HG03439 (cell line): ENCODE measurements around the gene PCSK2.

Experiments
- ATAC-seq: cut with Tn5 transposase; IDR thresholded peaks from one replicate; pipeline ENCODE4 v1.9.1; 2021; ENCODE audit warnings: mild to moderate bottlenecking, moderate library complexity; ENCODE audit not compliant: unreplicated experiment

The PCSK2 gene

GRCh38 chr20:17470973-17471372 lies 244.1 kb downstream of the PCSK2 start:
- no peak for ATAC-seq

GRCh38 chr20:17471606-17472187 lies 244.9 kb downstream of the PCSK2 start:
- no peak for ATAC-seq

- ATAC-seq, result no peak
These were observed 246.8 kb downstream of the PCSK2 start for GRCh38 chr20:17473659-17474058.

GRCh38 chr20:17479063-17479657 lies 252.3 kb downstream of the PCSK2 start:
- ATAC-seq, result no peak

GRCh38 chr20:17480696-17481095 lies 253.9 kb downstream of the PCSK2 start:
- ATAC-seq, result no peak

GRCh38 chr20:17481661-17482060 lies 254.8 kb downstream of the PCSK2 start:
- no peak for ATAC-seq

- no peak for ATAC-seq
These were observed 255.7 kb downstream of the PCSK2 start for GRCh38 chr20:17482536-17482935.

GRCh38 chr20:17485017-17485416 lies 258.2 kb downstream of the PCSK2 start:
- no peak for ATAC-seq

GRCh38 chr20:17488916-17489600 lies 262.2 kb downstream of the PCSK2 start:
- ATAC-seq, result no peak

- ATAC-seq, result no peak
These were observed 263.7 kb downstream of the PCSK2 start for GRCh38 chr20:17490501-17490900.

GRCh38 chr20:17491041-17491440 lies 264.2 kb downstream of the PCSK2 start:
- ATAC-seq, result no peak

GRCh38 chr20:17491488-17491887 lies 264.6 kb downstream of the PCSK2 start:
- ATAC-seq, result no peak

- ATAC-seq, result no peak
These were observed 266.3 kb downstream of the PCSK2 start for GRCh38 chr20:17493173-17493572.

GRCh38 chr20:17494201-17494600 lies 267.4 kb downstream of the PCSK2 start:
- no peak for ATAC-seq

GRCh38 chr20:17495826-17496225 lies 269.0 kb downstream of the PCSK2 start:
- no peak for ATAC-seq

GRCh38 chr20:17497821-17498580 lies 271.2 kb downstream of the PCSK2 start:
- ATAC-seq, result no peak

- ATAC-seq, result no peak
These were observed 271.8 kb downstream of the PCSK2 start for GRCh38 chr20:17498641-17499040.

- ATAC-seq, result no peak
These were observed 272.2 kb downstream of the PCSK2 start for GRCh38 chr20:17499041-17499440.

GRCh38 chr20:17500271-17500670 lies 273.4 kb downstream of the PCSK2 start:
- no peak for ATAC-seq

- no peak for ATAC-seq
These were observed 274.0 kb downstream of the PCSK2 start for GRCh38 chr20:17500826-17501225.

GRCh38 chr20:17501701-17502100 lies 274.9 kb downstream of the PCSK2 start:
- ATAC-seq, result no peak

GRCh38 chr20:17502105-17502504 lies 275.3 kb downstream of the PCSK2 start:
- ATAC-seq, result no peak
